GM12878 (cell line): ENCODE measurements around the gene PLEKHM3. TPM values are rescaled to one million over a fixed set of nuclear protein-coding genes. Genes with fewer than 3 reads are reported as not detected.

Experiments
- ATAC-seq: fragments of 200-7000 bp; cut with Tn5 transposase; 3 replicates; pipeline ENCODE4 v1.9.1; 2020; ENCODE audit warnings: mild to moderate bottlenecking, moderate library complexity
- BruUV-seq: library from RNA; stranded (reverse); fragments of 400-500 nt; replicated peaks from 2 replicates; lab custom pipeline; 2021; lab: Mats Ljungman, UMichigan
- CTCF ChIA-PET: fragments of 300-600 bp; sonication (Branson Sonifier 250); formaldehyde crosslinking; extraction: SDS; loops from one replicate; lab custom pipeline; 2021; ENCODE audit warnings: inconsistent platforms; lab: Yijun Ruan, JAX
- POLR2A ChIA-PET: fragments of 350-600 bp; formaldehyde crosslinking; extraction: SDS; loops from one replicate; lab custom pipeline; 2021; ENCODE audit warnings: inconsistent platforms; lab: Charles Lee
- RAD21 ChIA-PET: fragments of 300-600 bp; sonication (Branson Sonifier 250); formaldehyde crosslinking; loops from one replicate; lab custom pipeline; 2023; ENCODE audit warnings: antibody characterized with exemption; ENCODE audit not compliant: unreplicated experiment; lab: Charles Lee
- SMC1A ChIA-PET: fragments of 300-600 bp; sonication (Branson Sonifier 250); formaldehyde crosslinking; loops from one replicate; lab custom pipeline; 2023; ENCODE audit not compliant: unreplicated experiment, uncharacterized antibody; lab: Charles Lee
- DNase-seq: peaks from one replicate; pipeline ENCODE4 v3.0.0-alpha.2; 2011; ENCODE audit warnings: low read depth, low spot score
- FAIRE-seq: peaks from 3 replicates; lab custom pipeline; 2011; peaks lifted over from hg19 to GRCh38; lab: Jason Lieb, UNC
- H2AFZ ChIP-seq: 2 replicates; pipeline ENCODE4 v1.6.0; 2011; ENCODE audit warnings: low read depth, low read length, control low read depth; ENCODE audit not compliant: control insufficient read depth
- H3K27ac ChIP-seq: 2 replicates; pipeline ENCODE4 v1.5.1; 2011; ENCODE audit warnings: control low read depth; ENCODE audit not compliant: control insufficient read depth, insufficient read depth
- H3K27me3 ChIP-seq, 2 experiments: replicated peaks in 1 of 2; 2 replicates each; pipeline versions ENCODE4 v1.6.0 to v1.6.1; 2011; ENCODE audit warnings: low read length in 1 of 2; ENCODE audit not compliant: control insufficient read depth in 2 of 2, insufficient read depth in 2 of 2
- H3K36me3 ChIP-seq, 2 experiments: 2 replicates each; pipeline ENCODE4 v1.5.1; 2011; ENCODE audit warnings: low read length in 1 of 2; ENCODE audit not compliant: control insufficient read depth in 2 of 2, insufficient read depth in 2 of 2
- H3K4me1 ChIP-seq: 2 replicates; pipeline ENCODE4 v1.6.1; 2011; ENCODE audit warnings: mild to moderate bottlenecking, low read length, moderate library complexity, mixed read lengths; ENCODE audit not compliant: control insufficient read depth, insufficient read depth
- H3K4me2 ChIP-seq: 2 replicates; pipeline ENCODE4 v1.6.0; 2011; ENCODE audit warnings: control low read depth; ENCODE audit not compliant: control insufficient read depth, insufficient read depth
- H3K4me3 ChIP-seq: fragments of 200-600 bp; sonication (generic); 2 replicates; pipeline ENCODE4 v1.5.1; 2016
- H3K79me2 ChIP-seq: 2 replicates; pipeline ENCODE4 v1.6.0; 2011; ENCODE audit warnings: low read length; ENCODE audit not compliant: control insufficient read depth, insufficient read depth
- H3K9ac ChIP-seq: 2 replicates; pipeline ENCODE4 v1.8.0; 2011; ENCODE audit warnings: low read length, control low read depth, mixed read lengths; ENCODE audit not compliant: control insufficient read depth, insufficient read depth
- H3K9me3 ChIP-seq: replicated peaks from 3 replicates; pipeline ENCODE4 v1.5.1; 2011; ENCODE audit warnings: mild to moderate bottlenecking, low read length; ENCODE audit not compliant: control insufficient read depth, insufficient read depth
- H4K20me1 ChIP-seq: 2 replicates; pipeline ENCODE4 v1.6.0; 2011; ENCODE audit not compliant: control insufficient read depth, insufficient read depth
- BMI1 ChIP-seq: fragments of 450-650 bp; IDR thresholded peaks from 2 replicates; pipeline ENCODE4 v1.6.1; 2016; ENCODE audit warnings: mild to moderate bottlenecking, moderate library complexity, borderline replicate concordance
- CHD4 ChIP-seq: fragments of 200-600 bp; sonication (generic); IDR thresholded peaks from 2 replicates; pipeline ENCODE4 v1.6.1; 2016; ENCODE audit warnings: mild to moderate bottlenecking
- LARP7 ChIP-seq: fragments of 450-650 bp; IDR thresholded peaks from 2 replicates; pipeline ENCODE4 v1.6.1; 2017; ENCODE audit warnings: mild to moderate bottlenecking
- POLR2AphosphoS2 ChIP-seq: IDR thresholded peaks from 2 replicates; pipeline ENCODE4 v1.6.1; 2011; ENCODE audit warnings: low read depth, mild to moderate bottlenecking, low read length, improper control_type of control experiment, moderate library complexity
- RAD21 ChIP-seq: IDR thresholded peaks from 2 replicates; pipeline ENCODE4 v1.6.1; 2011; ENCODE audit warnings: mild to moderate bottlenecking, low read depth, low read length, moderate library complexity; ENCODE audit not compliant: insufficient read depth
- TBL1XR1 ChIP-seq: IDR thresholded peaks from 2 replicates; pipeline ENCODE4 v1.6.1; 2012; ENCODE audit warnings: low read depth, low read length, improper control_type of control experiment
- WGBS: methylation state at CpG from one replicate; pipeline ENCODE4 v1.1.6; 2016; ENCODE audit warnings: low lambda C conversion rate; ENCODE audit not compliant: insufficient replicate concordance, insufficient coverage; ENCODE audit errors: missing lambda C conversion rate; 5-methylcytosine and 5-hydroxymethylcytosine counted together
- in situ Hi-C: fragments of 300-500 bp; cut with MboI; formaldehyde crosslinking; loops from 9 replicates; pipeline ENCODE4 v1.14.3; 2018; ENCODE audit warnings: mixed read lengths
- intact Hi-C: fragments of 100-400 bp; cut with micrococcal nuclease; formaldehyde crosslinking; loops from one replicate; pipeline ENCODE4 v1.14.2; 2022; ENCODE audit not compliant: unreplicated experiment
- polyA plus RNA-seq, 11 experiments: library from polyadenylated mRNA; depleted of rRNA in 4 of 11; unstranded in 6 of 11; stranded (reverse) in 5 of 11; fragments of >200 nt; fragmentation: Nextera tagmentation in 4 of 11; fragmentation: Illumina TruSeq in 1 of 11; extraction: Ambion mirVana in 4 of 11; extraction: Trizol in 1 of 11; gene quantifications; 1 replicate in 1 of 11; 2 replicates in 10 of 11; pipeline versions ENCODE4 v1.2.1 to v1.2.3, GENCODE V29; 2011 to 2016; ENCODE audit warnings: inconsistent platforms in 2 of 11, missing spikeins in 2 of 11, low read depth in 1 of 11
- total RNA-seq, 4 experiments: library from RNA; depleted of rRNA in 3 of 4; stranded (reverse); fragments of >200 nt in 3 of 4; fragmentation: Illumina TruSeq in 1 of 4; extraction: Trizol in 1 of 4; gene quantifications; 2 replicates each; pipeline versions ENCODE4 v1.2.1 to v1.2.3, GENCODE V29; 2013 to 2021
- TF ChIP-seq, protein P1 (sequence below): fragments of 450-650 bp; IDR thresholded peaks from 2 replicates; pipeline ENCODE4 v1.6.1; 2018; ENCODE audit warnings: borderline replicate concordance, mild to moderate bottlenecking; ENCODE audit not compliant: partially characterized antibody
- TF ChIP-seq, protein P2 (sequence below): fragments of 450-650 bp; formaldehyde crosslinking; IDR thresholded peaks from 2 replicates; pipeline ENCODE4 v1.4.0; 2022; ENCODE audit warnings: mild to moderate bottlenecking, moderate library complexity

PLEKHM3 gene
- total and polyA plus RNA-seq, 10 of the 15 experiments (the other 5 are each of a cell fraction or from before 2014, with no cell fraction given), result 1.4 to 5.6 (median 3.0) TPM

DNA sequence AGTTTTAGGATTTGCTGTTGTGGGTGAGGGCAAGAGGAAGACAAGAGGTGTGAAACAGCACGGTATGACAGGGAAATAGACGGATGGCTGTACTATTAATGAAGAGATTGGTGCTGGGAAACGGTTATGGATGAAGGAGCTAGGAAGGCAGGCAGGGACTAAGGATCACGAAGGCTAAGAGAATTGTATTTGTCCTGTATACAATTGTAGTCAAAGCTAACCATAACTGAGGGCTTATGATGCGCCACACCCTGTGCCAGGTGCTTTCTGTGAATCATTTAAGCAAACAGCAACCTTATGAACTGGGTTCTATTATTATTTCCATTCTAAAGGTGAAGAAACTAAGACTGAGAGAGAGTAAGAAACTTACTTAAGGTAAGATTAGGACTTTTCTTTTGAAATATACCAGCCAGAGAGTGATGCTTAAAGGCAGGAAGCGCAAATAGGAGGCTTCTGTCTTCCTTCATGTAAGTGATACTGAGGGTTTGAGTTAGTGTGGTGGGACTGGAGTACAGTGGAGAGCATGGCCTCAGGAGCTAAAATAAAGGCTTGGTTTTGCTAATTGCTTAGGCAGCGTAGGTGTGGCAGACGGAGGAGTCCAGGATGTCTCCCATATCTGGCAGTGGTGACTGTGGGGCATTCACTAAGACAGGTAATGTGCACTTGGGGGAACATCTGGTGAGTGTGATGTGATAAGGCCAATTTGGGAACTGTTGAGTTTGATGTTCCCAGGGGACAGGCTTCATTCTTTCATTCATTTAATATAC is 85.8 kb downstream of the PLEKHM3 start:
- H2AFZ ChIP-seq, result no peak overlapping the region
- ChIA-PET SMC1A (interaction anchor here (0.6 to 2.1 kb wide), 4 partner anchors 10 to 33 kb away, joined by 3 to 9 read pairs (median 5); no protein-coding TSS in a partner anchor), CTCF (interaction anchor here (0.6 to 1.0 kb wide), 3 partner anchors 12 to 235 kb away, joined by 3 read pairs; no protein-coding TSS in a partner anchor), POLR2A (interaction anchor here (0.5 to 1.0 kb wide), 2 partner anchors 10 to 166 kb away, joined by 3 to 4 read pairs; no protein-coding TSS in a partner anchor), RAD21 (no interaction called here)
- H3K27me3 ChIP-seq, result no peaks in the 10 kb centered on the region
- no peaks in the 10 kb centered on the region for H4K20me1 ChIP-seq
- in situ Hi-C loops (no loop called here), intact Hi-C loops (no loop called here)
- no TSS peak for BruUV-seq
- no peak overlapping the region for H3K9ac ChIP-seq
- WGBS, result 72% methylated on average over 8 of the region's 8 CpGs
- TF ChIP-seq LARP7 (no peak), BMI1 (no peak), TBL1XR1 (no peak), POLR2AphosphoS2 (no peak), CHD4 (no peak), RAD21 (no peak)
- TF ChIP-seq, protein P1, sequence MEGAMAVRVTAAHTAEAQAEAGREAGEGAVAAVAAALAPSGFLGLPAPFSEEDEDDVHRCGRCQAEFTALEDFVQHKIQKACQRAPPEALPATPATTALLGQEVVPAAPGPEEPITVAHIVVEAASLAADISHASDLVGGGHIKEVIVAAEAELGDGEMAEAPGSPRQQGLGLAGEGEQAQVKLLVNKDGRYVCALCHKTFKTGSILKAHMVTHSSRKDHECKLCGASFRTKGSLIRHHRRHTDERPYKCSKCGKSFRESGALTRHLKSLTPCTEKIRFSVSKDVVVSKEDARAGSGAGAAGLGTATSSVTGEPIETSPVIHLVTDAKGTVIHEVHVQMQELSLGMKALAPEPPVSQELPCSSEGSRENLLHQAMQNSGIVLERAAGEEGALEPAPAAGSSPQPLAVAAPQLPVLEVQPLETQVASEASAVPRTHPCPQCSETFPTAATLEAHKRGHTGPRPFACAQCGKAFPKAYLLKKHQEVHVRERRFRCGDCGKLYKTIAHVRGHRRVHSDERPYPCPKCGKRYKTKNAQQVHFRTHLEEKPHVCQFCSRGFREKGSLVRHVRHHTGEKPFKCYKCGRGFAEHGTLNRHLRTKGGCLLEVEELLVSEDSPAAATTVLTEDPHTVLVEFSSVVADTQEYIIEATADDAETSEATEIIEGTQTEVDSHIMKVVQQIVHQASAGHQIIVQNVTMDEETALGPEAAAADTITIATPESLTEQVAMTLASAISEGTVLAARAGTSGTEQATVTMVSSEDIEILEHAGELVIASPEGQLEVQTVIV, result no peak
- TF ChIP-seq, protein P2, sequence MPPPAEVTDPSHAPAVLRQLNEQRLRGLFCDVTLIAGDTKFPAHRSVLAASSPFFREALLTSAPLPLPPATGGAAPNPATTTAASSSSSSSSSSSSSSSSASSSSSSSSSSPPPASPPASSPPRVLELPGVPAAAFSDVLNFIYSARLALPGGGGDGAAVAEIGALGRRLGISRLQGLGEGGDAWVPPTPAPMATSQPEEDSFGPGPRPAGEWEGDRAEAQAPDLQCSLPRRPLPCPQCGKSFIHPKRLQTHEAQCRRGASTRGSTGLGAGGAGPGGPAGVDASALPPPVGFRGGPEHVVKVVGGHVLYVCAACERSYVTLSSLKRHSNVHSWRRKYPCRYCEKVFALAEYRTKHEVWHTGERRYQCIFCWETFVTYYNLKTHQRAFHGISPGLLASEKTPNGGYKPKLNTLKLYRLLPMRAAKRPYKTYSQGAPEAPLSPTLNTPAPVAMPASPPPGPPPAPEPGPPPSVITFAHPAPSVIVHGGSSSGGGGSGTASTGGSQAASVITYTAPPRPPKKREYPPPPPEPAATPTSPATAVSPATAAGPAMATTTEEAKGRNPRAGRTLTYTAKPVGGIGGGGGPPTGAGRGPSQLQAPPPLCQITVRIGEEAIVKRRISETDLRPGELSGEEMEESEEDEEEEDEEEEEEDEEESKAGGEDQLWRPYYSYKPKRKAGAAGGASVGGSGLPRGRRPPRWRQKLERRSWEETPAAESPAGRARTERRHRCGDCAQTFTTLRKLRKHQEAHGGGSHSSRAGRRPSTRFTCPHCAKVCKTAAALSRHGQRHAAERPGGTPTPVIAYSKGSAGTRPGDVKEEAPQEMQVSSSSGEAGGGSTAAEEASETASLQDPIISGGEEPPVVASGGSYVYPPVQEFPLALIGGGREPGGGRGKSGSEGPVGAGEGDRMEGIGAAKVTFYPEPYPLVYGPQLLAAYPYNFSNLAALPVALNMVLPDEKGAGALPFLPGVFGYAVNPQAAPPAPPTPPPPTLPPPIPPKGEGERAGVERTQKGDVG (CRISPR knock-in tag), result no peak
- H3K27ac ChIP-seq, result no peak overlapping the region
- ATAC-seq (no peak), DNase-seq (no peak), FAIRE-seq (no peak)
- H3K9me3 ChIP-seq, result no peaks in the 10 kb centered on the region
- no peak overlapping the region for H3K4me2 ChIP-seq
- H3K4me3 ChIP-seq, result no peak overlapping the region
- no peaks in the 10 kb centered on the region for H3K4me1 ChIP-seq
- no peaks in the 10 kb centered on the region for H3K36me3 ChIP-seq
- H3K79me2 ChIP-seq, result no peaks in the 10 kb centered on the region
